Mononuclear cell (primary cell): ENCODE results near the gene MRPL36. TPM values are rescaled to one million over a fixed set of nuclear protein-coding genes. Genes with fewer than 3 reads are reported as not detected.

ENCODE experiments used
- H3K27me3 ChIP-seq: 2 replicates; pipeline ENCODE4 v1.6.0; 2011; ENCODE audit warnings: low read length, control low read depth; ENCODE audit not compliant: insufficient read depth
- H3K4me1 ChIP-seq: 2 replicates; pipeline ENCODE4 v1.5.1; 2011; ENCODE audit warnings: mild to moderate bottlenecking, low read length, control low read depth; ENCODE audit not compliant: insufficient read depth
- H3K4me3 ChIP-seq: 2 replicates; pipeline ENCODE4 v1.5.1; 2011; ENCODE audit warnings: mild to moderate bottlenecking, low read length, moderate library complexity
- H3K9me3 ChIP-seq: 2 replicates; pipeline ENCODE4 v1.5.1; 2011; ENCODE audit warnings: low read depth, mild to moderate bottlenecking, control low read depth, low read length
- total RNA-seq: library from RNA; depleted of rRNA; stranded (reverse); fragments of >200 nt; gene quantifications from one replicate; pipeline ENCODE4 v1.2.3, GENCODE V29; 2012

MRPL36 gene
- total RNA-seq, 1 donor, result 13.2 TPM

- H3K9me3 ChIP-seq, result no peaks in the 10 kb centered on the region
- no peaks in the 10 kb centered on the region for H3K27me3 ChIP-seq
- no peaks in the 10 kb centered on the region for H3K4me1 ChIP-seq
- H3K4me3 ChIP-seq, result no peak overlapping the region
Measured at GRCh38 chr5:1752881-1753280, 46.8 kb downstream of the MRPL36 start.

- Histone ChIP-seq H3K9me3 (no peaks in the 10 kb centered on the region), H3K4me1 (no peaks in the 10 kb centered on the region), H3K27me3 (no peaks in the 10 kb centered on the region), H3K4me3 (no peak overlapping the region)
Measured at GRCh38 chr5:1751864-1752822, 47.5 kb downstream of the MRPL36 start.

GRCh38 chr5:1751026-1751863 lies 48.4 kb downstream of the MRPL36 start:
- H3K4me1 ChIP-seq, result no peaks in the 10 kb centered on the region
- H3K4me3 ChIP-seq, result no peak overlapping the region
- no peaks in the 10 kb centered on the region for H3K27me3 ChIP-seq

GRCh38 chr5:1750469-1750868 lies 49.2 kb downstream of the MRPL36 start:
- no peak overlapping the region for H3K4me3 ChIP-seq
- no peaks in the 10 kb centered on the region for H3K27me3 ChIP-seq
- no peaks in the 10 kb centered on the region for H3K4me1 ChIP-seq

More at GRCh38 chr5:1751026-1751863, 48.4 kb downstream of the MRPL36 start:
- no peaks in the 10 kb centered on the region for H3K9me3 ChIP-seq

GRCh38 chr5:1749346-1750124 lies 50.1 kb downstream of the MRPL36 start:
- Histone ChIP-seq H3K4me1 (no peaks in the 10 kb centered on the region), H3K9me3 (no peaks in the 10 kb centered on the region), H3K4me3 (no peak overlapping the region), H3K27me3 (no peaks in the 10 kb centered on the region)

More at GRCh38 chr5:1750469-1750868, 49.2 kb downstream of the MRPL36 start:
- no peaks in the 10 kb centered on the region for H3K9me3 ChIP-seq

GRCh38 chr5:1748845-1749244 lies 50.8 kb downstream of the MRPL36 start:
- H3K27me3 ChIP-seq, result no peaks in the 10 kb centered on the region
- no peaks in the 10 kb centered on the region for H3K4me1 ChIP-seq
- no peaks in the 10 kb centered on the region for H3K9me3 ChIP-seq
- H3K4me3 ChIP-seq, result no peak overlapping the region

Other genes with a start within 250 kb of the MRPL36 start
- gene NDUFS6, start 1.6 kb upstream of the MRPL36 start, total RNA-seq, result 10.3 TPM
- not detected for gene IRX4, start 83.1 kb upstream of the MRPL36 start, total RNA-seq